HT-29 (cell line): ENCODE measurements around the gene MKNK1. TPM values are rescaled to one million over a fixed set of nuclear protein-coding genes. Genes with fewer than 3 reads are reported as not detected.

Source experiments
- DNase-seq: peaks from one replicate; pipeline ENCODE4 v3.0.0-alpha.2; 2015; ENCODE audit warnings: low spot score
- total RNA-seq: library from RNA; depleted of rRNA; stranded (reverse); fragments of >200 nt; shearing (Covaris generic); gene quantifications from 2 replicates; pipeline ENCODE4 v1.2.3, GENCODE V29; 2014; rRNA removed

The MKNK1 gene
- total RNA-seq, 1 experiment from 2014 or later, result 13.5 TPM

DNA sequence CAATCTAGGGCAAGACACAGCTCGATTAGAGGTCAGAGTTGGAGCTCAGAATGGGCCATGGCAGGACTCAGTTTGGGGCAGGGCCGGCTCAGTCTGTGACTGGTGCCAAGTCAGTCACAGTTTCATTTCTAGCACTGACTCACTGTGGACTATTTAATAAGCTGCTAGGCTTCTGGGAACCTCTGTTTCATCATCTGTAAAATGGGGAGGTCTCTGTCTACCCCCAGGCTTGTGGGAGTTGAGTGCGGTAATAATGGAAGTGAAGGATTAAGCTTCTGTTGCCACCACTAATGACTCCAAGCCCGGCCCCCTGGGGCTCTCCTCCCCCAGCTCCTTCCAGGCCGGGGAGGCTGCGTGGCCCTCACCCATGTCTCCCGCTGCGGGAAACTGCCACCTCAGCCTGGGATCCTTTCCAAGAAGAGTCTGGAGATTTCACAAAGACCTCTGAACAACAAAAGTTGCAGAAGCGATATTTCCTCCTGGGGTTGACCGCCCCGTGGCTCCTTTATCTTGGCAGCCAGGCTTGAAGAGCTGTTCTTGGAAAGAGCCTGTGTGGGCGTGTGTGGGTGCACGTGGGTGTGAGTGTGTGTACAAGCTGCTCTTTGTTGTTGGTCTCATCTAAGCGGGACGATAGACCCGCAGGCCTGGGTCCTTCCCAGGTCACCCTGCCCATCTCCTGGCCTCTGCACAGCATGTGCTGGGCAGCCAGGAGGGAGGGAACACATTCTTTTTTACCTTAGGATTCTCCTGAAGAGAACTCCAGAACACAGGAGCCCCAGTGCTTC is 81.7 kb downstream of the MKNK1 start:
- DNase-seq, result peak; percentile 53

DNA sequence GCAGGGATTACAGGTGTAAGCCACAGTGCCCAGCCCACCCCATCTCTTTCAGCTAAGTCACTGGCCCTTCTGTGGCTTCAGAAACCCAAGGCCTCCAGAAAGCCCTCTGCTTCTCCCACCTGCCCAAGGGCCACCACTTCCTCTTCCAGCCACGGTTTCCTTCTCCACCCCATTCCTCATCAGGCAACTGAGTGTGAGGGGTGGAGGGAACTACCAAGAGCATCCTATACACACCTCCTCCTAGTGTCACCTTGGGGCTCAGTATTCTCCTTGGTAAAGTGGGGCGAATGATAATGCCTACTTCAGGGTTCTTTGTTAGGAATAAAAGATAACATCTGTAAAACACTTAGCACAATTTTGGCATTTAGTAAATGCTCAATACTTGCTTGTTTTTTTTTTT is 82.7 kb downstream of the MKNK1 start:
- DNase-seq, result peak; percentile 50

DNA sequence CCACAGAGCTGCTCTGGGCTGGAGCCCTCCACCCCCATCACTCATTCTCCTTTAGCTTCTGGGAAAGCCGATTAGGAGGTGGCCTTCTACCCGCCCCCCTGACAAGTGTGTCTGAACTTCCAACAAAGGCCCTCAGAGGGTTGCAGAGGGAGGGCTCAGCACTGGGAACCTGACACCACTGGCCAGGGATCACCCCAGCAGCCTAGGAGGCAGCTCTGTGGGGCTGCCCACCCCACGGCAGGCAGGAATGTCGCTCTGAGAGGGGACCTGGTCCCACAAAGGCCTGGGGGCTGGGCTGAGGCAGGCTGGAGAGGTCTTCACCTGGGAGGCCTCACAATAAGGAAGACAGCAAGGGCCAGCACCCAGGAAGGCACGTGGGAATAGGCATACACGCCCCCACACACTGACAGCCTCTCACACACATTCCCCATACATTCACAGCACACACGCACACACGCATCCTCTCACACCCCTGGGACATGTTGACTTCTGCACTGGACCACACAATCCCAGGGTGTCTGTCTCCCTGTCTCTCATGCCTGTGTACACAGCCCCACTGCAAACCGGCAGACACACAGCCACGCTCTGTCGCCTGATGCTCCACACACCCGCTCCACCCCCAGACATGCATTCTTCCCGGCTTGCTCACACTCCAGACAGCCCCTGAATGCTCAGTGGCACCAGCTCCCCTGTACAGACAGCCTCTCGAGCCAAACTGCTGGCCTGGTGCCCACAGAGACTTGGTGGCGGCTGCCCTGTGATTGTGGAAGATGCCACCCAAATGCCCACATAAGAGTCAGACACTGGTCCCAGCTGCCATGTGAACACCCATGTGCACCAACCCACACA is 83.8 kb downstream of the MKNK1 start:
- peak; percentile 91 for DNase-seq

DNA sequence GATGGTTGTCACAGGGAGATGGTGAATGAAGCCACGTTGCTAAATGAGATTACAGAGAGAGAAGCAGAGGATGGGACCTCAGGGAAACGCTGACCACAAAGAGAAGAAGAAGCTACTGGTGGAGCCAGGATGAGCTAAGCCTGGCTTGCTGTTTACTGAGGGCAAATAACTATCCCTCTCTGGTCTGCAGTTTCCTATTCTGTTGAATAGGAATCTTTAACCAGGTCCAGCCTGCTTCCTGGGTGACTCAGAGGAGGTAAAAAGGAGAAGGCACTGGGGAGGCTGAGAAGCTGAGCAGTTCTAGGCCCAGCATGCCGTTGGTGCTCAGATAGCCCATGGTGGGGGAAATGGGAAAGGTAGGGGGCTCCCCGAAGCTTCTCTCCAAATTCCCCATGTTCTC is 84.9 kb downstream of the MKNK1 start:
- peak; percentile 29 for DNase-seq

DNA sequence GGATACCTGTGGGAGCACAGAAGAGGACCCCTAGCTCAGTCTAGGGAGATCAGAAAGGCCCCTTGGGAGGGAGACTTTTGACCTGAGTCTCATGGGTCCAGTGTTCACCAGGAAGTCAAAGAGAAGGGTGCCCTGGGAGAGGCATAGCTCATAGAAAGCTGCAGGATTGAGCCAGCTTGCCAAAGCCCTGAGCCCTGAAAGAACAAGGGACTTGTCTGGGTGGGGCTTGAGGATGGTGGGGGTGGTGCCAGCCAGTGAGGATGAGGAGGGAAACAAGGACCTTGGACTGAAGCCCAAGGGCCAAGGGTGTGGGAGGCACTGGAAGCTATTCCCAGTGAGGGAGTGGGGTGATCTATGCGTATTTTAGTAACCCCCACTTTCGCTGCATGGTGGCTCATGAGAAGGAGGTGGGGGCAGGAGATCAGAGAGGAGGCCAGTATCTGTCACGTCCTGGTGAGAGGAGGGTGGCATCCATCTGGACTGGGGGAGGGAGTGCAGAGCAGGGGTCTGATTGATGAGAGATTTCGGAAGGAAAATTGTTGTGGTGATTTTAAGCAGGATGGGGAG is 86.1 kb downstream of the MKNK1 start:
- peak; percentile 52 for DNase-seq

DNA sequence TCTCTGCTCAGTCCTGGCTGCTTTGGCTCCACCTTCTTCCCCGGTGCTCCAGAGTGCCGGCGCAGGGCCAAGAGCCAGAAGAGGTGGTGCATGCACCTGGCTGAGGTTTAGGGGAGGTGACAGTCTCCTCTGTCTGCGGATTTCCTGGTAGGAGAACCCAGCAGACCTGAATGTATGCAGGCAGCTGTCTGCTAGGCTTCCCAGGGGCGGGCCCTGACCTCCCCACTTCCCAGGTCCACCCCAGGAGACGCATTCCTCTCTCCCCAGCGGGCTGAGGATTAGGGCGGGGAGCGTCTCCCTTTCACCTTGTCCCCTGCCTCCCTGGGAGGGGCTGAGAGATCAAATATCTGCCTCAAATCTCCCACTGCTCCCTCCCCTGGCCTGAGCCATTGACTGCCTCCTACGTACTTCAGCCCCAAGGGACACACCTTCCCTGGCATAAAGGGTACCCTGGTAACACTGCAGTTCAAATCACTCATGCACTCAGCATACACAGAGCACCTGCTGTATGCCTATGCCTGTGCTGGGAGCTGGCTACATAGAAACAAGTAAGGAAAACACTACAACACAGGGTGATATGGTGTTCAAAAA is 87.0 kb downstream of the MKNK1 start:
- peak; percentile 97 for DNase-seq

DNA sequence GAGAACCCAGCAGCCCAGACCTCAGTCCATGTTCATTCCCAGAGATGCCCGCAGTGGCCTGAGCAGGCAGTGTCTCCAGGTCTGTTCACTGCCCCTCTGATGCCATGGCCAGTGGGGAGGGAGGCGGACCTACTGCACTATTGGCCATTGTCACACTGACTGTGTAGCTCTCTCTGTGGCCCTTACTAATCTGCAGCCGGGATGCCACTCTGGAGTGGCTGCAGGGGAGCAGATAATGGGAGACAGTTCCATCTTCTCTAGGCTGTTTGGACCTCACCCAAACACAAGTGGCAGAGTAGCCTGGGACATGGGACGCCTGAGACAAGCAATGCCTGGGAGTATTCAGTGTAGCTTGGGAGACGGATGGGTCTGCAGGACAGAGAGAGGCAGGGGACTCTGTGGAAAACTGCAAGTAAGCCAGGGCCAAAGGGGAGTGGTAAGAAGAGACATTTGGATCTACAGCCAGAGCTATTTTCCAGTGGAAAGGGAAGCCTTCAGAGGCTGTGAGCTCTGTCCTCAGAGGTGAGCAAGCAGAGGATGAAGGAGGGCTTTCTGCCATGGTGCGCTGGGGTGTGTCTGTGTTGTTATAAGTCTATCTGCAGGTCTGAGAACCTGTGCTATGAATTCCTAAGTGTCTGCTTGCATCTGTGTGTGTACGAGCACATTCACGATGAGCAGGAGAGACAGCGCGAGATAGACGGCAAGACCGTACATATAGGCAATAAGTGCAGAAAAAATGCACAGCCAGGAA is 87.7 kb downstream of the MKNK1 start:
- no peak for DNase-seq

DNA sequence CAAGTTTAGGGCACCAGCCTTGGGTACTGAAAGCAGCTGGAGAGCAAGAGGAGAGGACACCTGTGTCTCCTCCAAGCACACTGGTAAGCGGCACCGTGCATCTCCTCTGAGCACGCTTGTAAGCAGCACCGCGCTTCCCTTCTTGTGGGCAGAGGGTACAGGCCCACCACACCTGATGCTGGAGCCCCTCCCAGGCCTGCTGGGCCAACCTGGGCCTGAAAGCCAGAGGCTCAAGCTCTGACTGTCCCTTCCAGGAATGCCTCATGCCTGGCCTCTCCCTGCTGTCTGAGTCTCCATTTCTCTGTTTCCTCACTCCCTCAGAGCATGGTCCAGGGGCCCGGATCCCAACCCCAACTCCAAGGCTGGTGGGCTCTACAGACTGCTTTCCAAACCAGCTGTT is 88.5 kb downstream of the MKNK1 start:
- DNase-seq, result no peak

DNA sequence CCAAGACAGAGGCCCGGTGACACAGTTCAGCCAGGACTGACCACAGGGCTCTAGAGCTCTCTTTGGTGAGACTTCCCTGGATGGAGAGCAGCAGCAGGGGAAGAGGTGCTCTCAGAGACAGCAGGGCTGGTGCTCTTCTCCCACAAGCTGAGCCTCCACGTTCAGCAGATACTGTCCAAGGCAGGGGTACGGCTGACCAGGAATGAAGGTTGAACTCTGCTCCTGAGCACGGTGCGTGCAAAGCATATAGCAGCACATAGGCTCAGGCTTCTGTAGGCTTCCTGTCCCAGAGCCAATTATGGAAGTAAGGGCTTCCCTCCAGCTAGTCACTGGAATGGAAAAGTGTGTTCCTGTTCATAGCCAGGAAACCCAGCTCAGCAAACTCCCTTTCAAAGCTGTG is 90.5 kb downstream of the MKNK1 start:
- no peak for DNase-seq

DNA sequence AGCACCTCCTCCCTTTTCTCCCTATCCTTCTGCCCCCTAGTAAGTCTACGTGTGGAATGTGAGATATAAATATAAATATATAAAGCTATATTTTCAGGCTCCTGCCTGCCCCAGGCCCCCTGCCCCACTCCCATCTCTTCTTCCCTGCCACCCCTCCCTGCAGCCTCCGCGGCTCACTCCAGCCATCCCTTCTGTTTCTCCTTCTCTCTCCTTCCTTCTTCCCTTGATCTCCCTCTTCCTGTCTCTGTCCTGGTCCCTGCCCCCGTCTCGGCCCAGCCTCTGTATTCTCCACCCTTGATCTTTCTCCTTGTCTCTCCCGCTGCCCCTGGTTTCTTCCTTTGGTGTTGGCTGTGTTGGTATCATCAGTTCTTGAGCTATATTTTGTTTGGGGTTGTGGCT is 91.3 kb downstream of the MKNK1 start:
- DNase-seq, result no peak

DNA sequence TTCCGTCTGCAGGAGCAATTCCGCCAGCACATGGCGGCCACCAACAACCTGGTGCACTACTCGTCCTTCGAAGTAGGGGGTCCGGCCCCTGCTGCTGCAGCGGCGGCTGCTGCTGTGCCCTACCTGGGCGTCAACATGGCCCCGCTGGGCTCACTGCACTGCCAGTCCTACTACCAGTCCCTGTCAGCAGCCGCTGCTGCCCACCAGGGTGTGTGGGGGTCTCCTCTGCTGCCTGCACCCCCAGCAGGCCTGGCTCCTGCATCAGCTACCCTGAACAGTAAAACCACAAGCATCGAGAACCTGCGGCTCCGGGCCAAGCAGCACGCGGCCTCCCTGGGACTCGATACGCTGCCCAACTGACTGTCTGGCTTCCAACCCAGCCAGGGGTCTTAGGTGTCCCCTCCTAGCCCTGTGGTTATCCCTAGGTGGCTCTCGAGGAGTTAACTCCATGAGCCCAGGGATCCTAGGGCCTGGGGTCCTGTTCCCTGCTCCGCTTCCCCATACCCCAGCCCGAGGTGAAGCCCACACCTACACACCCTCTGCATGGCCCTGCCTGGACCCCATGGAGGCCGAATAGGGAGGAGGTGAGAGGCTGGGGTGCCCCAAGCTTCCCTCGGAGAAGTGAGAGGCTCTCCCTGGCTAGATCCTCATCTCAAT is 91.8 kb downstream of the MKNK1 start:
- DNase-seq, result no peak

DNA sequence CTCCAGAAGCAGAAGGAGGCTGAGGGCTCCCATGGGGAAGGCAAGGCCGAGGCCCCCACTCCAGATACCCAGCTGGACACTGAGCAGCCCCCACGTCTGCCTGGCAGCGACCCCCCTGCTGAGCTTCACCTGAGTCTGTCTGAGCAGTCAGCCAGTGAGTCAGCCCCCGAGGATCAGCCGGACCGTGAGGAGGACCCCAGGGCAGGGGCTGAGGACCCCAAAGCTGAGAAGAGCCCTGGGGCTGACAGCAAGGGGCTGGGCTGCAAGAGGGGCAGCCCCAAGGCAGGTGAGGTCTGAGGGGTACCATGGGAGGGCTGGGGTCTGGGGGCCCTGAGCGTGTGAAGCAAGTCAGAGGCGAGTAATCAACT is 93.1 kb downstream of the MKNK1 start:
- DNase-seq, result no peak

DNA sequence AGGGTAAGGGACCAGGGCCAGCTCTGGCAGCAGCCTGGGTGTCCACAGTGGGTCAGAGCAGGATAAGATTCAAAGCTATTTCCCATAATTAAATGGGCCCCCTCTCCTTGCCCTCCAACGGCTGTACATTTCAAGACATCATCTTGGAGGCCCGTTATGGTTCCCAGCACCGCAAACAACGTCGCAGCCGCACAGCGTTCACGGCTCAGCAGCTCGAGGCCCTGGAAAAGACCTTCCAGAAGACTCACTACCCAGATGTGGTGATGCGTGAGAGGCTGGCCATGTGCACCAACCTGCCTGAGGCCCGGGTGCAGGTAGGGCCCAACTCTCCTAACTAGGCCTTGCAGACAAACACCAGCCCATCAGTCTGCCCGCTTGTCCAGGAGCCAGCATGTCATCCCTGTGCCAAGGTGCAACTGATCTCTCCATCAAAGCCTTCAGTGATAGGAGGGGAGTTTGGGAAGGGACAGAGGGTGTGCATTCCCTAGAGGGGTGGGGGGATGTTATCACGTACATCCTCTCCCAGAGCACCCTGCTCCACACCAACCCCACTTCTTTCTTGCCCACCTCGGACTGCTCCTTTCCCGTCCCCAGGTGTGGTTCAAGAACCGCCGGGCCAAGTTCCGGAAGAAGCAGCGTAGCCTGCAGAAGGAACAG is 93.6 kb downstream of the MKNK1 start:
- no peak for DNase-seq

DNA sequence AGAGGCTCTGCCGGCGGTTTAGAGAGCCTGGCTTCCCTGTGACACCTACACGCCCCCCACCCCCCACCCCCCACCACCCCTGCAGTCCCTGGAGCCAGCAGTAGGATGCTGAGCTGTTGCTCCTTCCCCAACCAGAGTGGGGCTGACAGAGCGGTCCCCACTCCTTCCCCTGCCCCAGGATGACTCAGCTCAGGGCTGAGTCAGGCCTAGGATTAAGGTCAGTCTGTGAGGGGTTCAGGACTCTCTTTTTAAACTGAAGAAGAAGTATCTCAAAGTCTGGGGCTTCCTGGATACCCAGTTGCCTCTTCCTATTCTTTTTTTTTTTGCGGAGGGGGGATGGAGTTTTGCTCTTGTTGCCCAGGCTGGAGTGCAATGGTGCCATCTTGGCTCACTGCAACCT is 95.3 kb downstream of the MKNK1 start:
- no peak for DNase-seq

Other genes with a start within 250 kb of the MKNK1 start
- 53.2 and 62.9 TPM in 2 replicates for gene FAAH, start 210.0 kb downstream of the MKNK1 start, total RNA-seq
- gene DMBX1, start 114.4 kb downstream of the MKNK1 start, total RNA-seq, result 3.0 and 3.1 TPM in 2 replicates
- gene KNCN, start 52.6 kb downstream of the MKNK1 start, total RNA-seq, result not detected in 2 replicates
- 10.3 and 12.3 TPM in 2 replicates for gene MOB3C, start 12.5 kb upstream of the MKNK1 start, total RNA-seq
- 39.2 and 47.7 TPM in 2 replicates for gene ATPAF1, start 64.1 kb upstream of the MKNK1 start, total RNA-seq
- 0.20 TPM in 1 of 2 replicates, not detected in the other for gene TEX38, start 67.6 kb upstream of the MKNK1 start, total RNA-seq
- gene EFCAB14, start 114.8 kb upstream of the MKNK1 start, total RNA-seq, result 34.2 and 42.6 TPM in 2 replicates
- 0.23 TPM in 1 of 2 replicates, not detected in the other for gene CYP4B1, start 194.8 kb upstream of the MKNK1 start, total RNA-seq